Panc1 (cell line): Measurements from ENCODE around the gene EIF2B2. TPM values are rescaled to one million over a fixed set of nuclear protein-coding genes. Genes with fewer than 3 reads are reported as not detected.

Experiments
- ATAC-seq: fragments of 200-7000 bp; cut with Tn5 transposase; 2 replicates; pipeline ENCODE4 v1.9.1; 2020; ENCODE audit warnings: mild to moderate bottlenecking, moderate library complexity
- BruUV-seq: library from RNA; stranded (reverse); fragments of 400-500 nt; replicated peaks from 2 replicates; lab custom pipeline; 2021; lab: Mats Ljungman, UMichigan
- CTCF ChIA-PET: fragments of 300-600 bp; sonication (Branson Sonifier 250); formaldehyde crosslinking; loops from one replicate; lab custom pipeline; 2022; ENCODE audit warnings: antibody characterized with exemption; lab: Charles Lee
- POLR2A ChIA-PET: fragments of 300-600 bp; sonication (Branson Sonifier 250); formaldehyde crosslinking; loops from one replicate; lab custom pipeline; 2022; ENCODE audit warnings: antibody characterized with exemption; lab: Charles Lee
- DNase-seq: peaks from one replicate; pipeline ENCODE4 v3.0.0-alpha.2; 2010; ENCODE audit warnings: low read depth, low spot score
- H3K27ac ChIP-seq: 2 replicates; pipeline ENCODE4 v1.5.1; 2011; ENCODE audit warnings: mild to moderate bottlenecking, low read length, inconsistent platforms
- H3K27me3 ChIP-seq: fragments of 200-500 bp; sonication (Bioruptor generic); 2 replicates; pipeline ENCODE4 v1.6.0; 2014; ENCODE audit warnings: low read length, inconsistent platforms; ENCODE audit not compliant: control insufficient read depth, insufficient read depth
- H3K36me3 ChIP-seq: fragments of 200-500 bp; sonication (Bioruptor generic); 2 replicates; pipeline ENCODE4 v1.5.1; 2014; ENCODE audit warnings: inconsistent platforms, mild to moderate bottlenecking, low read length, moderate library complexity; ENCODE audit not compliant: control insufficient read depth, insufficient read depth
- H3K4me1 ChIP-seq: 2 replicates; pipeline ENCODE4 v1.5.1; 2011; ENCODE audit warnings: inconsistent platforms, mild to moderate bottlenecking, low read length, moderate library complexity; ENCODE audit not compliant: control insufficient read depth, insufficient read depth
- H3K4me3 ChIP-seq, 2 experiments: 2 replicates each; pipeline ENCODE4 v1.5.1; 2011 to 2012; ENCODE audit warnings: low read depth in 2 of 2, low read length in 2 of 2, mild to moderate bottlenecking in 2 of 2, inconsistent platforms in 1 of 2, moderate library complexity in 1 of 2
- H3K9me3 ChIP-seq: fragments of 200-500 bp; sonication (Bioruptor generic); 2 replicates; pipeline ENCODE4 v1.5.1; 2014; ENCODE audit warnings: low read depth, mild to moderate bottlenecking, inconsistent platforms, low read length, moderate library complexity; ENCODE audit not compliant: control insufficient read depth, insufficient read depth
- CTCF ChIP-seq: fragments of 450-650 bp; IDR thresholded peaks from 2 replicates; pipeline ENCODE4 v1.5.1; 2017; ENCODE audit warnings: mild to moderate bottlenecking
- POLR2AphosphoS5 ChIP-seq: IDR thresholded peaks from 2 replicates; pipeline ENCODE4 v1.6.1; 2012; ENCODE audit warnings: mild to moderate bottlenecking, low read depth, low read length, moderate library complexity
- SIN3A ChIP-seq: IDR thresholded peaks from 2 replicates; pipeline ENCODE4 v1.6.1; 2012; ENCODE audit warnings: low read depth, mild to moderate bottlenecking, low read length, moderate library complexity, borderline replicate concordance; ENCODE audit not compliant: insufficient read depth
- TCF7L2 ChIP-seq: IDR thresholded peaks from 2 replicates; pipeline ENCODE4 v1.6.1; 2011; ENCODE audit warnings: mild to moderate bottlenecking, low read depth, low read length, inconsistent platforms
- in situ Hi-C: cut with HindIII; loops from 2 replicates; pipeline ENCODE4 v1.10.0; 2016; ENCODE audit warnings: low sequenced_read_pairs, low pct_unique_long_range_greater_than_20kb
- intact Hi-C: fragments of 100-400 bp; cut with micrococcal nuclease; formaldehyde crosslinking; loops from one replicate; pipeline ENCODE4 v1.10.0; 2022; ENCODE audit not compliant: unreplicated experiment
- total RNA-seq: library from RNA; stranded (reverse); gene quantifications from one replicate; pipeline ENCODE4 v1.2.1, GENCODE V29; 2021; ENCODE audit not compliant: unreplicated experiment
- TF ChIP-seq, protein P1 (sequence below), 2 experiments: IDR thresholded peaks; 2 replicates each; pipeline ENCODE4 v1.6.1; 2011 to 2012; ENCODE audit warnings: low read depth in 2 of 2, control low read depth in 1 of 2, low read length in 1 of 2, mild to moderate bottlenecking in 1 of 2, moderate library complexity in 1 of 2; ENCODE audit not compliant: insufficient read depth in 1 of 2

Gene EIF2B2
- total RNA-seq, 1 experiment from 2014 or later: 37.5 TPM

DNA sequence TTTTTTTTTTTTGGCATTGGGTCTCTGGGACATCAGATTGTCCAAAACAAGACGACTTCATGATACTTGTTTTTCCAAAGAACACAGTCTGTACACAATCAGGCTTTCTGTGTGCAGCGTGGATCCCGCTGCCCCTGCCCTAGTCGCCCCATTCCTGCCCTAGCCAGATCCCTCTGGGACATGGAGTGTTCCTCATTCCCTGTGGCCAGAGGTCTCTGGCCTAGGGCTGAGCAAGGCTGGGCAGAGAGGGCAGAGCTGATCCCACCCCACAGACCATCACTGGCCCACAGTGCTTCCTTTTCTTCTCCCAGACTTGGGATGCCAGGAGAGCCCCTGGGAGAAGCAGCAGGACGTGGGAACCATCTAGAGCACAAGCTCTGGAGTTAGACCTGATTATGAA lies 20.9 kb upstream of the EIF2B2 start:
- Histone ChIP-seq H3K27ac (no peak overlapping the region), H3K4me3 (no peak overlapping the region), H3K36me3 (no peaks in the 10 kb centered on the region), H3K4me1 (peaks cover 10% of the 10 kb centered on the region), H3K9me3 (no peaks in the 10 kb centered on the region), H3K27me3 (no peaks in the 10 kb centered on the region)
- no TSS peak for BruUV-seq
- DNase-seq (no peak), ATAC-seq (no peak)
- ChIA-PET CTCF (no interaction called here), POLR2A (no interaction called here)
- intact Hi-C loops: no loop called here
- TF ChIP-seq CTCF: no peak
- in situ Hi-C loops: no loop called here

DNA sequence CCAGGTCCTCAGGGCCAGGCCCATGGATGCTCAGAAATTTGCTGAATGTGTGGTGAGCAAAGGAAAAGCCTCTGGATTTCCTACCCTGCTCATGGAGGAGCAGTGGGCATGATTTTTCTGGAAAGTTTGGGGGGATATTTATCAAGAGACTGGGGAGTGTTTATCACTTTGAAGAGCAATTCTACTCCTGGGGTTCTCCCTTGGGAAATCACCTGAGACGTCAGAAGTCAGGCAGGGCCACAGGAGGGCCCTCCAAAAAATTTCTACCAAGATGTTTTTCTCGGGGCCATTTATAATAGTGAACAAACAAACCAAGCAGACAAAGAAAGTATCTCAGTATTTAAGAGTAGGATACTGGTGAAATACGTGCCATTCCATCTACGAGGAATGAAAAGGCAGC lies 20.1 kb upstream of the EIF2B2 start:
- H3K4me3 ChIP-seq: no peak overlapping the region
- DNase-seq (no peak), ATAC-seq (no peak)
- in situ Hi-C loops (no loop called here), intact Hi-C loops (no loop called here)
- no peaks in the 10 kb centered on the region for H3K27me3 ChIP-seq
- H3K4me1 ChIP-seq: peaks cover 10% of the 10 kb centered on the region
- H3K36me3 ChIP-seq: no peaks in the 10 kb centered on the region
- CTCF ChIA-PET: no interaction called here
- H3K9me3 ChIP-seq: no peaks in the 10 kb centered on the region
- no peak for TF ChIP-seq CTCF
- TF ChIP-seq, protein P1, sequence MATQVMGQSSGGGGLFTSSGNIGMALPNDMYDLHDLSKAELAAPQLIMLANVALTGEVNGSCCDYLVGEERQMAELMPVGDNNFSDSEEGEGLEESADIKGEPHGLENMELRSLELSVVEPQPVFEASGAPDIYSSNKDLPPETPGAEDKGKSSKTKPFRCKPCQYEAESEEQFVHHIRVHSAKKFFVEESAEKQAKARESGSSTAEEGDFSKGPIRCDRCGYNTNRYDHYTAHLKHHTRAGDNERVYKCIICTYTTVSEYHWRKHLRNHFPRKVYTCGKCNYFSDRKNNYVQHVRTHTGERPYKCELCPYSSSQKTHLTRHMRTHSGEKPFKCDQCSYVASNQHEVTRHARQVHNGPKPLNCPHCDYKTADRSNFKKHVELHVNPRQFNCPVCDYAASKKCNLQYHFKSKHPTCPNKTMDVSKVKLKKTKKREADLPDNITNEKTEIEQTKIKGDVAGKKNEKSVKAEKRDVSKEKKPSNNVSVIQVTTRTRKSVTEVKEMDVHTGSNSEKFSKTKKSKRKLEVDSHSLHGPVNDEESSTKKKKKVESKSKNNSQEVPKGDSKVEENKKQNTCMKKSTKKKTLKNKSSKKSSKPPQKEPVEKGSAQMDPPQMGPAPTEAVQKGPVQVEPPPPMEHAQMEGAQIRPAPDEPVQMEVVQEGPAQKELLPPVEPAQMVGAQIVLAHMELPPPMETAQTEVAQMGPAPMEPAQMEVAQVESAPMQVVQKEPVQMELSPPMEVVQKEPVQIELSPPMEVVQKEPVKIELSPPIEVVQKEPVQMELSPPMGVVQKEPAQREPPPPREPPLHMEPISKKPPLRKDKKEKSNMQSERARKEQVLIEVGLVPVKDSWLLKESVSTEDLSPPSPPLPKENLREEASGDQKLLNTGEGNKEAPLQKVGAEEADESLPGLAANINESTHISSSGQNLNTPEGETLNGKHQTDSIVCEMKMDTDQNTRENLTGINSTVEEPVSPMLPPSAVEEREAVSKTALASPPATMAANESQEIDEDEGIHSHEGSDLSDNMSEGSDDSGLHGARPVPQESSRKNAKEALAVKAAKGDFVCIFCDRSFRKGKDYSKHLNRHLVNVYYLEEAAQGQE (IDR thresholded peaks at IDR 0.05; ENCODE audit: insufficient read depth in 1 of 2, low read depth in 2 of 2, low read length in 1 of 2): no peak
- no peak for TF ChIP-seq TCF7L2
- no peak for TF ChIP-seq SIN3A
- TF ChIP-seq POLR2AphosphoS5: no peak
- H3K27ac ChIP-seq: no peak overlapping the region
- no TSS peak for BruUV-seq
- POLR2A ChIA-PET: no interaction called here

DNA sequence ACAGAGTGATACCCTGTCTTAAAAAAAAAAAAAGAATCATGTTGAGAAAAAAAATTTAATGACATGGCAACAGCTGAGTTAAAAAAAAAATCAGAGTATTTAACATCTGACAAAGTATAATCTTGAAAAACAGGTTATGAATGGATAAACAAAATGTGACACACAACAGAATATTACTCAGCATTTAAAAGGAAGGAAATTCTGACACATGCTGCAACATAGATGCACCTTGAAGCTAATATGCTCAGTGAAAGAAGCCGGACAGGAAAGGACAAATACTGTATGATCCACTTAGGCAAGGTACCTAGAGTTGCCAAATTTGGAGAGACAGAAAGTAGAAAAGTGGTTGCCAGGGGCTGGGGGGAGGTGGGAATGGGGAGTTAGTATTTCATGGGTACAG lies 19.4 kb upstream of the EIF2B2 start:
- Histone ChIP-seq H3K36me3 (no peaks in the 10 kb centered on the region), H3K4me1 (peaks cover 10% of the 10 kb centered on the region), H3K9me3 (no peaks in the 10 kb centered on the region), H3K4me3 (no peak overlapping the region), H3K27me3 (no peaks in the 10 kb centered on the region), H3K27ac (no peak overlapping the region)
- ChIA-PET POLR2A (interaction anchor here (0.6 kb wide), 1 partner anchor 245 kb away, joined by 4 read pairs; no protein-coding TSS in a partner anchor), CTCF (no interaction called here)
- TF ChIP-seq, protein P1 (IDR thresholded peaks at IDR 0.05; ENCODE audit: insufficient read depth in 1 of 2, low read depth in 2 of 2, low read length in 1 of 2): no peak
- TF ChIP-seq TCF7L2 (no peak), CTCF (no peak), SIN3A (no peak), POLR2AphosphoS5 (no peak)
- DNase-seq (no peak), ATAC-seq (no peak)
- in situ Hi-C loops: no loop called here
- BruUV-seq: no TSS peak
- intact Hi-C loops: no loop called here
